Cardiac muscle cell (in vitro differentiated cells and primary cell): Measurements from ENCODE around the gene TTC21A. TPM values are rescaled to one million over a fixed set of nuclear protein-coding genes. Genes with fewer than 3 reads are reported as not detected.
A peak's percentile ranks its signal among the peaks of the same experiment; 100 is the strongest.

Experiments
- DNase-seq, 2 donors: peaks; one replicate each; pipeline versions ENCODE4 v3.0.0 to v3.0.0-alpha.2; 2010 to 2017; ENCODE audit warnings: low read depth in 1 of 2, low spot score in 1 of 2
- H3K27ac ChIP-seq: fragments of 200-600 bp; sonication (generic); 2 replicates; pipeline ENCODE4 v1.5.1; 2016
- H3K27me3 ChIP-seq: fragments of 200-600 bp; sonication (generic); 2 replicates; pipeline ENCODE4 v1.6.0; 2016; ENCODE audit warnings: control low read depth
- H3K36me3 ChIP-seq: fragments of 200-600 bp; sonication (generic); 2 replicates; pipeline ENCODE4 v1.5.1; 2016; ENCODE audit warnings: control low read depth
- H3K4me1 ChIP-seq: fragments of 200-600 bp; sonication (generic); 2 replicates; pipeline ENCODE4 v1.8.1; 2017; ENCODE audit warnings: low read depth, mild to moderate bottlenecking, mixed run types
- H3K4me3 ChIP-seq: fragments of 200-600 bp; sonication (generic); 2 replicates; pipeline ENCODE4 v1.5.1; 2016; ENCODE audit warnings: mild to moderate bottlenecking
- H3K9me3 ChIP-seq: fragments of 200-600 bp; sonication (generic); 2 replicates; pipeline ENCODE4 v1.5.1; 2017; ENCODE audit warnings: low read depth, mild to moderate bottlenecking, control low read depth
- CTCF ChIP-seq: IDR thresholded peaks from 2 replicates; pipeline ENCODE4 v1.5.1; 2012; ENCODE audit warnings: low read depth, mild to moderate bottlenecking, low read length
- polyA plus RNA-seq: library from polyadenylated mRNA; unstranded; fragments of >200 nt; fragmentation: Nextera tagmentation; extraction: Ambion mirVana; gene quantifications from 2 replicates; pipeline ENCODE4 v1.2.1, GENCODE V29; 2016
- total RNA-seq: library from RNA; depleted of rRNA; stranded (reverse); fragments of >200 nt; gene quantifications from 2 replicates; pipeline ENCODE4 v1.2.3, GENCODE V29; 2016

Gene TTC21A
- total and polyA plus RNA-seq, 2 experiments from 2014 or later, result 3.1 to 4.2 TPM

DNA sequence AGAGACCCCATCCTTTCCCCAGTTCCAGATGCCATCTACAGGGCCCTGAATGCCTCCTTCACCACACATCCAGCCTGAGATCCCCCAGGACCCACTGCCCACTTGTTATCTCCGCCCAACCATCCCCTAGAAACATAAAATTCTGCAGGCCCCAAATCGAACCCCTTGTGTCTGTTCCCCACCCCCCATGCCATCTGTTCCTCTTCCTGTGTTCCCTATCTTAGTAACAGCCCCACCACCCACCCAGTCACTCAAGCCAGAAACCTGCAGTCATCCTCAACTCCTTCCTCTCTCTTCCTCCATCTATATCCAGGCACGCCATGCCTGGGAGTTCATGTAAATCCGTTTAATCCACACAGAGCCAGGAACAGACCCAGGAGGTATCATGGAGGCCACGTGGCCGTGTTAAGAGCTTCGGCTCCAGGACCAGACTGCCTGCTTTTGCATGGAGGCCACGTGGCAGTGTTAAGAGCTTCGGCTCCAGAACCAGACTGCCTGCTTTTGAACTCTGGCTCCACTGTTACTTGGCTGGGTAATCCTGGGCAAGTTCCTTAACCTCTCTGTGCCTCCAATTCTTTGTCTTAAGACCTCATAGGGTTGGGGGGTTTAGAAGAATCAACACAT lies 41.1 kb downstream of the TTC21A start:
- peak overlapping the region; percentile 76 for H3K27ac ChIP-seq
- H3K27me3 ChIP-seq, result no peaks in the 10 kb centered on the region
- TF ChIP-seq CTCF, result no peak
- peaks cover 23% of the 10 kb centered on the region for H3K36me3 ChIP-seq
- H3K4me1 ChIP-seq, result peaks cover 58% of the 10 kb centered on the region
- H3K4me3 ChIP-seq, result no peak overlapping the region
- H3K9me3 ChIP-seq, result no peaks in the 10 kb centered on the region
- peak in 1 of 2 donors; percentile 12 for DNase-seq

DNA sequence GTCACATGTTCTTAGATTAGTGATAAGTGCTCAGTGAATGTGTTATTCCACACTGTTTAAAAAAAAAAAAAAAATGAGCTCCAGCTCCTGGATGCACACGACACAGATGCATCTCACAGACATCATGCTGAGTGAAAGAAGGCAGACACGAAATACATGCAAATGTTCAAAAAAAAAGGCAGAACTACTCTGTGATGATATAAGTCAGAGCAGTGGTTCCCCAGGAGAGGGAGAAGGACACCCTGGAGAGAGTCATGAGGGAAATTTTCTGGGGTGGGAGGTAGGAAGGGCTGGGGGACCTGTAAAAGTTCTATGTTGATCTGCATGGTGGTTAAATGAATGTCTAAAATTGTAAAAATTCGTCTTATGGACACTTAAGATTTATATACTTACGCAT lies 41.6 kb downstream of the TTC21A start:
- Histone ChIP-seq H3K27ac (no peak overlapping the region), H3K36me3 (peaks cover 20% of the 10 kb centered on the region), H3K9me3 (no peaks in the 10 kb centered on the region), H3K4me3 (no peak overlapping the region), H3K27me3 (no peaks in the 10 kb centered on the region), H3K4me1 (peaks cover 58% of the 10 kb centered on the region)
- TF ChIP-seq CTCF, result no peak
- DNase-seq, result no peak

GRCh38 chr3:39149498-39150147 lies 42.1 kb downstream of the TTC21A start:
- H3K9me3 ChIP-seq, result no peaks in the 10 kb centered on the region
- no peak overlapping the region for H3K4me3 ChIP-seq
- H3K27me3 ChIP-seq, result no peaks in the 10 kb centered on the region
- peaks cover 58% of the 10 kb centered on the region for H3K4me1 ChIP-seq
- no peak for DNase-seq
- peaks cover 17% of the 10 kb centered on the region for H3K36me3 ChIP-seq
- no peak for TF ChIP-seq CTCF
- peak overlapping the region; percentile 96 for H3K27ac ChIP-seq

DNA sequence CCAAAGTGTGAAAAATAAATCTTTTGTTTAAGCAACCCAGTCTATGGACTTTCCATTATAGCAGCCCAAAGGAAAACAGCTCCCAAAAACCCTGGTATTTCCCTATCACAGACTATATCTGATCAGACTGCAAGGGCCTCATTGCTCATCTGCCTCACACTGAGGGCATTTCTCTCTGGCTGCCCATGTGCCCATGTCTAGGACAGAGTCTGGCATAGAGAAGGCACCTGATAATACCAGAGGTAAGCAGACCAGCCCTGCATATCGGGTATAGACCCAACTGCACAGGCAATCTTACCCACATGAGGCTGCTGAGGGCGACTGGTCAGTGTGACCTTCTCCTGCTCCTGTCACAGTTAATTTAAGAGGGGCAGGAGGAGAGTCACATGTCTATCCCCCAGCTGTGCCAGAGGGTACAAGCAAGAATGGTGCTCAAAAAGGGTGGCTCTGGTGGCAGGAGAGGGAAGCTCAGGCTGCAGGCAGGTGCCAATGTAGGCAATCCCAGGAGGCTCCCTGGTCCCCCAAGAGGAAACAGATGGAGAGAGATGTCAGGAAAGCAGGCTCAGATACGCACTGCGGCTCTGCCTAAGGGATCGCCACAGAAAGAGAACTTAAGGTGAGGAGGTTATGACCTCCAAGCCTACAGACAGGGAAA lies 42.8 kb downstream of the TTC21A start:
- H3K9me3 ChIP-seq, result no peaks in the 10 kb centered on the region
- H3K4me3 ChIP-seq, result no peak overlapping the region
- peak in 1 of 2 donors; percentile 14 for DNase-seq
- peak overlapping the region; percentile 96 for H3K27ac ChIP-seq
- TF ChIP-seq CTCF, result no peak
- H3K4me1 ChIP-seq, result peaks cover 58% of the 10 kb centered on the region
- no peaks in the 10 kb centered on the region for H3K27me3 ChIP-seq
- H3K36me3 ChIP-seq, result peaks cover 11% of the 10 kb centered on the region

DNA sequence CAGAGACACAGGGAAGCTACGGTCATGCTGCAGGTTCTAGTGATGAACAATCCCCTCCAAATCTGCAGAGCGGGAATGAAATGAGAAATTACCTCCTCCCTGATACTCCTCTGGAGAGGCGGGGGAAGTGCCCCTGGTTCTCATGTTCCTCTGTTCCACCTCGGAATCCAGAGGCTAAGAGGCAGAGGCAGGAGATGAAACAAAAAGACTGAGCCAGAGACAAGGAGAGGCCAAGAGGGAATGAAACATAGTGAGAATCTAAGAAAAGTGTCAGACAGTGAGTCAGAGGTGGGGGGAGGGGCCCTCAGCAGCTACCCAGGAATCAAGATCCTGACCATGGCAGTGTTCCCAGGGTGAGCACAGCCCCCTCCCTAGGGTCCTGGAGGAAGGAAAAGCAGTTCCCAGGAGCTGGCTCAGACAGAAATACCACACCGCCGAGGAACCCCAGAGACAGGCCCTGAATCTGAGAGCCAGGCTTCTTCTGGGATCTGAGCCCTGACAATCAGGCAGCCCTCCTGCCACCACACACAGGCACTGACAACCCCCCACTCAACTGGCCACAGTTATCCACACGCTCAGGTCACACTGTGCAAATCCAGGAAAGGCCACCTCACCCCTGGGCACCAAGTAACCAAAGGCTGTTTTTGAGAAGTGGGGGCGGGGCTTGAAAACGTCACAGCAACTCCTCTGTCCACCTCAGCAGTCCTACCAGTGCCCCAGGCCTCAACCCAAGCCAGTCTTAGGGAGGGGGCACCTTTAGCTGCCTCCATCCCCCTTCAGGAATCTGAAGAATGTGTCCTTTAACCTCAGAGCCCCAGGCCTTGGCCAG lies 43.5 kb downstream of the TTC21A start:
- DNase-seq, result peak; percentile 79 to 99
- TF ChIP-seq CTCF, result no peak
- Histone ChIP-seq H3K36me3 (peaks cover 3% of the 10 kb centered on the region), H3K4me3 (no peak overlapping the region), H3K4me1 (peaks cover 58% of the 10 kb centered on the region), H3K9me3 (no peaks in the 10 kb centered on the region), H3K27ac (peak overlapping the region; percentile 96), H3K27me3 (no peaks in the 10 kb centered on the region)
